Lower leg skin (tissue), 3 donors: ENCODE results near the gene TLE1.

Experiments
- POLR2A ChIP-seq, 2 donors: fragments of 450-650 bp; IDR thresholded peaks; one replicate each; pipeline ENCODE4 v1.6.1; 2016 to 2017; ENCODE audit warnings: antibody characterized with exemption in 2 of 2, mild to moderate bottlenecking in 1 of 2, moderate library complexity in 1 of 2
- TF ChIP-seq, protein P1 (sequence below), 3 donors: fragments of 450-650 bp; IDR thresholded peaks; one replicate each; pipeline ENCODE4 v1.5.1; 2016; ENCODE audit warnings: antibody characterized with exemption in 3 of 3, mild to moderate bottlenecking in 3 of 3, moderate library complexity in 2 of 3

DNA sequence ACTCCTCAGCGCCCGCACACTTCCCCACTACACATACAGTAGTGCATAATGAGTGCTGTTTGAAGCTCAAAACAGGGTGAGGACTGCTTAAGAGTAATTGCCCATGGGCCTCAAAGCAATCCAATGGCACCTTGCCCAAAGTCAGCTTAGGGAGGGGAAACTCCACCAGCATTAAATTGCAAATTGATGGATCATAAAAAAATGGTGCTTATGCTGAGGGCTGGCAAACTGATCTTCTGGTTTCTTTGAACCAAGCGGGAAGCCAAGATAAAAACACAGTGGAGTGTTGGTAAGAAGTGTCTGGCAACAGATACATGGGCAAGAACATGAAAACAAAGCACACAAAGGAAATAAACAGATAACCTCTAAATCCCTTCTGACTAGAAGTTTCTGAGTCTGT is 28.0 kb downstream of the TLE1 start:
- TF ChIP-seq, protein P1, sequence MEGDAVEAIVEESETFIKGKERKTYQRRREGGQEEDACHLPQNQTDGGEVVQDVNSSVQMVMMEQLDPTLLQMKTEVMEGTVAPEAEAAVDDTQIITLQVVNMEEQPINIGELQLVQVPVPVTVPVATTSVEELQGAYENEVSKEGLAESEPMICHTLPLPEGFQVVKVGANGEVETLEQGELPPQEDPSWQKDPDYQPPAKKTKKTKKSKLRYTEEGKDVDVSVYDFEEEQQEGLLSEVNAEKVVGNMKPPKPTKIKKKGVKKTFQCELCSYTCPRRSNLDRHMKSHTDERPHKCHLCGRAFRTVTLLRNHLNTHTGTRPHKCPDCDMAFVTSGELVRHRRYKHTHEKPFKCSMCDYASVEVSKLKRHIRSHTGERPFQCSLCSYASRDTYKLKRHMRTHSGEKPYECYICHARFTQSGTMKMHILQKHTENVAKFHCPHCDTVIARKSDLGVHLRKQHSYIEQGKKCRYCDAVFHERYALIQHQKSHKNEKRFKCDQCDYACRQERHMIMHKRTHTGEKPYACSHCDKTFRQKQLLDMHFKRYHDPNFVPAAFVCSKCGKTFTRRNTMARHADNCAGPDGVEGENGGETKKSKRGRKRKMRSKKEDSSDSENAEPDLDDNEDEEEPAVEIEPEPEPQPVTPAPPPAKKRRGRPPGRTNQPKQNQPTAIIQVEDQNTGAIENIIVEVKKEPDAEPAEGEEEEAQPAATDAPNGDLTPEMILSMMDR (IDR thresholded peaks at IDR 0.05), result no peak
- TF ChIP-seq POLR2A (IDR thresholded peaks at IDR 0.05), result no peak
